ENCODE results near the gene KLRC1. TPM values are rescaled to one million over a fixed set of nuclear protein-coding genes. Genes with fewer than 3 reads are reported as not detected.
"Not testable (repeated sequence)": the region's sequence is repeated elsewhere in the genome, so short reads cannot be mapped to it uniquely, and the experiment has no call there.

Gene KLRC1
- total RNA-seq, 2 experiments from 2014 or later, result 4.9 to 5.0 TPM

DNA sequence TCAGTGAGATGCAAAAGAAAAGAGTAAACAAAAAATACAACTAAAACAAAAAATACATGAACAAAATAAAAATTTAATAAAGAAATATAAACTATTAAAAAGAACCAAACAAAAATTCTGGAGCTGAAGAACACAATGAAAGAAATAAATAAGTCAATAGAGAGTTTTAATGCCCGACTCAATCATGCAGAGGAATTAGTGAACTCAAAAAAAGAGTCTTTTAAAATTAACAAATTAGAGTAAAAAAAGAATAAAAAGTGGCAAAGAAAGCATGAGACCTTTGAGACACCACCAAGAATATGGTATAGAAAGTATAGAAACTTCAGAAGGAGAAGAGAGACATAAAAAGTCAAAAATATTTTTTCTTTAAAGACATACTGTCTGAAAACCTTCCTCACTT lies 2.6 kb upstream of the KLRC1 start:
- H3K36me3 Mint-ChIP-seq (ENCODE audit: low read depth), result peaks cover 54% of the 10 kb centered on the region
- H3K9me3 Mint-ChIP-seq (ENCODE audit: insufficient read depth), result peaks cover 55% of the 10 kb centered on the region
- H3K27ac Mint-ChIP-seq, result no peak overlapping the region
- ChIA-PET CTCF (no interaction called here), POLR2A (no interaction called here)
- DNase-seq, result no peak
- ATAC-seq, result no peak
- H3K4me1 Mint-ChIP-seq (ENCODE audit: low read depth), result peaks cover 17% of the 10 kb centered on the region
- H3K27me3 Mint-ChIP-seq (ENCODE audit: low read depth), result no peaks in the 10 kb centered on the region
- no peak overlapping the region for H3K4me3 Mint-ChIP-seq

DNA sequence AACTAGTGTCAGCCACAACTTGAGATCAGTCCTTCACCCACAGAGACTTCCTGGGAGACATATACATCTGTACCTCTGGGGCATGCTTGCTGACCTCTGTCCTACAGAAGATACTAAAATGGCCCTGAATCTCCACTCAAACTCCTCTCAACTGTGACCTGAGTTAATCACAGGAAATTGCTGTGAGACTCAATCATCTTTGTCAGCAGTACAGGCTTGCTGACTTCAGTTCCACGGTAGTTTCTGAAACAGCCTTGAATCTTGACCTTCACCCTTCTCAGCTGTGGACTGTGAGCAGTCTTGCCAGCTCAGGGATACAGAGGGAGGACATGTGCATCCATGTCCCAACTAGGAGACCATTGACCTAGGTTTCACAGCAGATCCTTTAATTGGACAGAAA lies 1.4 kb upstream of the KLRC1 start:
- H3K4me1 Mint-ChIP-seq (ENCODE audit: low read depth), result peaks cover 17% of the 10 kb centered on the region
- no peak for DNase-seq
- H3K27ac Mint-ChIP-seq, result peak overlapping the region; percentile 26
- ChIA-PET POLR2A (no interaction called here), CTCF (no interaction called here)
- no peaks in the 10 kb centered on the region for H3K27me3 Mint-ChIP-seq (ENCODE audit: low read depth)
- H3K4me3 Mint-ChIP-seq, result no peak overlapping the region
- peaks cover 53% of the 10 kb centered on the region for H3K36me3 Mint-ChIP-seq (ENCODE audit: low read depth)
- no peak for ATAC-seq
- H3K9me3 Mint-ChIP-seq (ENCODE audit: insufficient read depth), result peaks cover 43% of the 10 kb centered on the region

DNA sequence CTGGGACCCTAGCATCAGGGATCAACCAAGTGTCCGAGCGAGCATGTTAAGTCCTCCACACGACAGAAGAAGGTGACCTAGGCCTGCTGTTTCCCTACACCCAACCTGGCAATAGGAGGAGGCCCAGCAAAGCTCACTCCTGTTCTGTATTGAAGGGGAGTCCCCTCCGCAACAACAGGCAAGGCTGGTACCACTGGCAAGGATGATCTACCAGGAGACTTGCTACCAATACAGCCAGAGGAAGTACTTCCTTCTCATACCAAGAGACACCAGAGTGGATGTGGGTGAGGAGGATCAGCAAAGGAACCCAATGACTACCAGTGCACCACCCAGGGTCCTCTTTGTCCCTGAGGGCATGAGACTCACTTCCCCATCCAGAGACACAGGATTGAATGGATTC lies 4.9 kb downstream of the KLRC1 start:
- ChIA-PET CTCF (no interaction called here), POLR2A (no interaction called here)
- no peak for DNase-seq
- peaks cover 15% of the 10 kb centered on the region for H3K4me1 Mint-ChIP-seq (ENCODE audit: low read depth)
- H3K4me3 Mint-ChIP-seq, result no peak overlapping the region
- H3K9me3 Mint-ChIP-seq (ENCODE audit: insufficient read depth), result peaks cover 9% of the 10 kb centered on the region
- H3K27ac Mint-ChIP-seq, result peak overlapping the region; percentile 32
- H3K36me3 Mint-ChIP-seq (ENCODE audit: low read depth), result peaks cover 18% of the 10 kb centered on the region
- ATAC-seq, result no peak
- H3K27me3 Mint-ChIP-seq (ENCODE audit: low read depth), result no peaks in the 10 kb centered on the region

DNA sequence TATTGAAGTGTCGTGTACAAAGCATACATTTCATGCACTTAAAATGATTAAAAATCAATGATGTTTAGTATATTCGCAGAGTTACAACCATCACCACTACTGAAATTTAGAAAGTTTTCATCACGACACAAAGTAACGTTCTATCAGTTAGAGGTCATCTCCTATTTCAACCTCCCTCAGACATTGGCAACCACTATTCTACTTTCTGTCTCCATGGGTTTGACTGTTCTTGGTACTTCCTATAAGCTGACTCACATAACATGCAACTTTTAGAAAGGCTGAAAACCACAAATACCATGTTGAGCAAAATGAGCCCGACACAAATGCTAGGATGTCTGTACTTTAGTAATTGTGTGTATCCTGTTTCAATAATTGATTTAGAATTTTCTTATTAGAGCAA lies 7.1 kb downstream of the KLRC1 start:
- peaks cover 12% of the 10 kb centered on the region for H3K4me1 Mint-ChIP-seq (ENCODE audit: low read depth)
- H3K9me3 Mint-ChIP-seq (ENCODE audit: insufficient read depth); CTCF ChIA-PET; POLR2A ChIA-PET; H3K27ac Mint-ChIP-seq; DNase-seq; H3K4me3 Mint-ChIP-seq; H3K27me3 Mint-ChIP-seq (ENCODE audit: low read depth): not testable (repeated sequence)
- peaks cover 15% of the 10 kb centered on the region for H3K36me3 Mint-ChIP-seq (ENCODE audit: low read depth)
- peak; percentile 79 for ATAC-seq

DNA sequence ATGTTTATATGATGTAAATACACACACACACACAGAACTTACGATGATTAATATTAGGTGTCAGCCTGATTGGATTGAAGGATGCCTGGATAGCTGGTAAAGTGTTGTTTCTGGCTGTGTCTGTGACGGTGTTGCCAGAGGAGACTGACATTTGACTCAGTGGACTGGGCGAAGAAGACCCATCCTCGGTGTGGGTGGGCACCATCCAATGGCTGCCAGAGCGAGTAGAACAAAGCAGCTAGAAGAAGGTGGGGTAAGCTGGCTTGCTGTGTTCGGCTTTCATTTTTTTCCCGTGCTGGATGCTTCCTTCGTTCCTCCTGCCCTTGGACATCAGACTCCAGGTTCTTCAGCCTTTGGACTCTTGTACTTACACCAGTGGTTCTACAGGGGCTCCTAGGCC lies 12.0 kb downstream of the KLRC1 start:
- H3K27ac Mint-ChIP-seq; H3K36me3 Mint-ChIP-seq (ENCODE audit: low read depth); CTCF ChIA-PET; H3K4me3 Mint-ChIP-seq; H3K27me3 Mint-ChIP-seq (ENCODE audit: low read depth); H3K9me3 Mint-ChIP-seq (ENCODE audit: insufficient read depth); H3K4me1 Mint-ChIP-seq (ENCODE audit: low read depth); ATAC-seq; POLR2A ChIA-PET; DNase-seq: not testable (repeated sequence)

DNA sequence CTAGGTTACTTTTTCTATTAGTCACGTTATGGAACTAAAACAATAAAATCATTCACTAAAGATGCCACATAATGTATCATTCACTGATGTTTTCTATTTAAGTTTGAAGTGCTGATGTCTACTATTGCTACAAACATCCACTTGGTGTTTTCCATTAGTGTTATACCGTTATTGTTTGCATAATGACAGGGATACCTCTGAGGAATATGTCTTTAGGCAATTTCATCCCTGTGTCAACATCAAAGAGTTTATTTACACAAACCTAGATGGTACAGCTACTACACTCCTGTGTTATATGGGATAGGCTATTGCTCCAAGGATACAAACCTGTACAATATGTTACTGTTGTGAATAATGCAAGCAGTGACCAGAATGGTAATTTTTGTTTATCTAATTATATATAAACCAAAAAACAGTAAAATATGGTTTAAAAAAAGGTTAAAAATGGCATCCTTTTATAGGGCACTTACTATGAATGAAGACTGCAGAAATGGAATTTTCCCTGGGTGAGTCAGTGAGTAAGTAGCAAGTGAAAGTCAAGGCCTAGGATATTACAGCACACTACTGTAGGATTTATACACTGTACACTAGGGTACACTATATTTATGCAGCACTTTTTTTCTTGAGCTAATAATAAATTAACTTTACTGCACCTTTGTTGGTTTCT lies 13.4 kb downstream of the KLRC1 start:
- DNase-seq; H3K36me3 Mint-ChIP-seq (ENCODE audit: low read depth); POLR2A ChIA-PET; CTCF ChIA-PET; H3K9me3 Mint-ChIP-seq (ENCODE audit: insufficient read depth); H3K27ac Mint-ChIP-seq; ATAC-seq; H3K27me3 Mint-ChIP-seq (ENCODE audit: low read depth); H3K4me1 Mint-ChIP-seq (ENCODE audit: low read depth); H3K4me3 Mint-ChIP-seq: not testable (repeated sequence)

DNA sequence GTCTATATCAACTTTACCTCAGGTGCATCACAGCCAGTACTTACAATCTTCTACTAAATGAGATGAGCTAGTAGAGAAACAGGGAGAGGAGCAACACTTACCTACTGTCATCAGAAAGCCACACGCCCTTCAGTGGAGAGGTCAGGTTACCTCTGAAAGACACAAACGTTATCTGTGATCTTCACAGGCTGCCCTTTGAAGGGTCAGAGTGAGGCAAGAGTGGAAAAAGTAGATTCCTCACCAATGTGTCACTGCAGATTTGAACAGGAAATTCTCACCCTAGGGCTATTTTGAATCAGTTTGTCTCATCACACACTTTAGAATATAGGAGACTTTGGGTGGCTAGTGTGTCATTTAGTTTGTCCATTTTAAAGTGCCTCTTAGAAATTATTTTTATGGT lies 15.6 kb downstream of the KLRC1 start:
- H3K4me1 Mint-ChIP-seq (ENCODE audit: low read depth); H3K9me3 Mint-ChIP-seq (ENCODE audit: insufficient read depth); POLR2A ChIA-PET; DNase-seq; H3K27ac Mint-ChIP-seq; H3K36me3 Mint-ChIP-seq (ENCODE audit: low read depth); CTCF ChIA-PET; H3K27me3 Mint-ChIP-seq (ENCODE audit: low read depth); H3K4me3 Mint-ChIP-seq: not testable (repeated sequence)
- ATAC-seq, result peak; percentile 57

DNA sequence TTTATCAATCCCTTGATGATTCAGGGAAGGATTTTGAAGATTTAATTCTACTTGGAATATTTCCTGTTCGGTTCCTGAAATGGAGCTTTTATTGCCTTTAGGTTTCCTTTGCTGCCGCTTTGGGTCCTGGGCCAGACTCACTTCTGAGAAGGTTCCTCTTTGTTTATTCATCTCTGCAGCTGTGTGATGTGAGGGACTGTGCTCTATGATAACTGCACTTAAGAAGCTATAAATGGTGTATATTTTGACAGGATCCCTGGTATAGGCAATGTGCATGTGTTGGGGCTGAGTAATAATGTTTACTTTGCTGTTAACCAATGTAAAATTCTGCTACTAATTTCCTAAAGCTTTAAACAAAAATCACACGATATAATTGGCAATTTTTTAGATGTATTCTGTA lies 17.4 kb downstream of the KLRC1 start, which contains the start of gene KLRC2:
Gene KLRC2, minus strand, starts transcription at position 195 of the 400 bp plus-strand sequence. Its CDS starts 24 bp downstream, at position 171.
- H3K4me1 Mint-ChIP-seq (ENCODE audit: low read depth); H3K36me3 Mint-ChIP-seq (ENCODE audit: low read depth); H3K9me3 Mint-ChIP-seq (ENCODE audit: insufficient read depth); CTCF ChIA-PET; H3K27ac Mint-ChIP-seq; POLR2A ChIA-PET; H3K27me3 Mint-ChIP-seq (ENCODE audit: low read depth): not testable (repeated sequence)
- peak within 1 kb of the TSS; percentile 17 for H3K4me3 Mint-ChIP-seq
- peak; percentile 31 for DNase-seq
- ATAC-seq, result peak; percentile 66

DNA sequence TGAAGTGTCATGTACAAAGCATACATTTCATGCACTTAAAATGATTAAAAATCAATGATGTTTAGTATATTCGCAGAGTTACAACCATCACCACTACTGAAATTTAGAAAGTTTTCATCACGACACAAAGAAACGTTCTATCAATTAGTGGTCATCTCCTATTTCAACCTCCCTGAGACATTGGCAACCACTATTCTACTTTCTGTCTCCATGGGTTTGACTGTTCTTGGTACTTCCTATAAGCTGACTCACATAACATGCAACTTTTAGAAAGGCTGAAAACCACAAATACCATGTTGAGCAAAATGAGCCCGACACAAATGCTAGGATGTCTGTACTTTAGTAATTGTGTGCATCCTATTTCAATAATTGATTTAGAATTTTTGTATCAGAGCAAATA lies 22.6 kb downstream of the KLRC1 start:
- H3K36me3 Mint-ChIP-seq (ENCODE audit: low read depth); CTCF ChIA-PET; H3K27me3 Mint-ChIP-seq (ENCODE audit: low read depth); H3K4me3 Mint-ChIP-seq; DNase-seq; H3K27ac Mint-ChIP-seq; H3K4me1 Mint-ChIP-seq (ENCODE audit: low read depth); POLR2A ChIA-PET; H3K9me3 Mint-ChIP-seq (ENCODE audit: insufficient read depth): not testable (repeated sequence)
- ATAC-seq, result peak; percentile 75

DNA sequence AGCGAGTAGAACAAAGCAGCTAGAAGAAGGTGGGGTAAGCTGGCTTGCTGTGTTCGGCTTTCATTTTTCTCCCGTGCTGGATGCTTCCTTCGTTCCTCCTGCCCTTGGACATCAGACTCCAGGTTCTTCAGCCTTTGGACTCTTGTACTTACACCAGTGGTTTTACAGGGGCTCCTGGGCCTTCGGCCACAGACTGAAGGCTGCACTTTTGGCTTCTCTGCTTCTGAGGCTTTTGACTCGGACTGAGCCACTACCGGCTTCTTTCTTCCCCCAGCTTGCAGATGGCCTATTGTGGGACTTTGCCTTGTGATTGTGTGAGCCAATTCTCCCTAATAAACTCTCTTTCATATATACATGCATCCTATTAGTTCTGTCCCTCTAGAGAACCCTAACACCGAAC lies 27.2 kb downstream of the KLRC1 start:
- H3K4me3 Mint-ChIP-seq; H3K27ac Mint-ChIP-seq; H3K4me1 Mint-ChIP-seq (ENCODE audit: low read depth); H3K9me3 Mint-ChIP-seq (ENCODE audit: insufficient read depth); DNase-seq; ATAC-seq; H3K36me3 Mint-ChIP-seq (ENCODE audit: low read depth); H3K27me3 Mint-ChIP-seq (ENCODE audit: low read depth); CTCF ChIA-PET: not testable (repeated sequence)
- POLR2A ChIA-PET, result interaction anchor here (0.5 kb wide), 1 partner anchor 790 kb away, joined by 3 read pairs; no protein-coding TSS in a partner anchor

DNA sequence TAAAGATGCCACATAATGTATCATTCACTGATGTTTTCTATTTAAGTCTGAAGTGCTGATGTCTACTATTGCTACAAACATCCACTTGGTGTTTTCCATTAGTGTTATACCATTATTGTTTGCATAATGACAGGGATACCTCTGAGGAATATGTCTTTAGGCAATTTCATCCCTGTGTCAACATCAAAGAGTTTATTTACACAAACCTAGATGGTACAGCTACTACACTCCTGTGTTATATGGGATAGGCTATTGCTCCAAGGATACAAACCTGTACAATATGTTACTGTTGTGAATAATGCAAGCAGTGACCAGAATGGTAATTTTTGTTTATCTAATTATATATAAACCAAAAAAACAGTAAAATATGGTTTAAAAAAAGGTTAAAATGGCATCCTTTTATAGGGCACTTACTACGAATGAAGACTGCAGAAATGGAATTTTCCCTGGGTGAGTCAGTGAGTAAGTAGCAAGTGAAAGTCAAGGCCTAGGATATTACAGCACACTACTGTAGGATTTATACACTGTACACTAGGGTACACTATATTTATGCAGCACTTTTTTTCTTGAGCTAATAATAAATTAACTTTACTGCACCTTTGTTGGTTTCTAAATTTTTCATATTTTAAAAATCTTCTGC lies 28.8 kb downstream of the KLRC1 start:
- DNase-seq; H3K4me3 Mint-ChIP-seq; POLR2A ChIA-PET; H3K9me3 Mint-ChIP-seq (ENCODE audit: insufficient read depth); H3K36me3 Mint-ChIP-seq (ENCODE audit: low read depth); ATAC-seq; H3K4me1 Mint-ChIP-seq (ENCODE audit: low read depth); CTCF ChIA-PET; H3K27me3 Mint-ChIP-seq (ENCODE audit: low read depth); H3K27ac Mint-ChIP-seq: not testable (repeated sequence)

DNA sequence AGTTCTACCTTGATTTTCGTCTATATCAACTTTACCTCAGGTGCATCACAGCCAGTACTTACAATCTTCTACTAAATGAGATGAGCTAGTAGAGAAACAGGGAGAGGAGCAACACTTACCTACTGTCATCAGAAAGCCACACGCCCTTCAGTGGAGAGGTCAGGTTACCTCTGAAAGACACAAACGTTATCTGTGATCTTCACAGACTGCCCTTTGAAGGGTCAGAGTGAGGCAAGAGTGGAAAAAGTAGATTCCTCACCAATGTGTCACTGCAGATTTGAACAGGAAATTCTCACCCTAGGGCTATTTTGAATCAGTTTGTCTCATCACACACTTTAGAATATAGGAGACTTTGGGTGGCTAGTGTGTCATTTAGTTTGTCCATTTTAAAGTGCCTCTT lies 31.0 kb downstream of the KLRC1 start:
- POLR2A ChIA-PET, CTCF ChIA-PET, DNase-seq: not testable (repeated sequence)

DNA sequence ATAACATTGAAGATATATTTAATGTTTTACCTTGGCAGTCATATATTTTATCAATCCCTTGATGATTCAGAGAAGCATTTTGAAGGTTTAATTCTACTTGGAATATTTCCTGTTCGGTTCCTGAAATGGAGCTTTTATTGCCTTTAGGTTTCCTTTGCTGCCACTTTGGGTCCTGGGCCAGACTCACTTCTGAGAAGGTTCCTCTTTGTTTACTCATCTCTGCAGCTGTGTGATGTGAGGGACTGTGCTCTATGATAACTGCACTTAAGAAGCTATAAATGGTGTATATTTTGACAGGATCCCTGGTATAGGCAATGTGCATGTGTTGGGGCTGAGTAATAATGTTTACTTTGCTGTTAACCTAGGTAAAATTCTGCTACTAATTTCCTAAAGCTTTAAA lies 32.8 kb downstream of the KLRC1 start, which contains the start of gene KLRC3:
Gene KLRC3, minus strand, starts transcription at position 262 of the 400 bp plus-strand sequence. Its CDS starts 45 bp downstream, at position 217.
- CTCF ChIA-PET; ATAC-seq; H3K9me3 Mint-ChIP-seq (ENCODE audit: insufficient read depth); DNase-seq; H3K36me3 Mint-ChIP-seq (ENCODE audit: low read depth); H3K27me3 Mint-ChIP-seq (ENCODE audit: low read depth); POLR2A ChIA-PET; H3K4me1 Mint-ChIP-seq (ENCODE audit: low read depth): not testable (repeated sequence)
- H3K4me3 Mint-ChIP-seq, result peak within 1 kb of the TSS; percentile 40
- H3K27ac Mint-ChIP-seq, result peak within 1 kb of the TSS; percentile 54

More for the DNA sequence above, 31.0 kb downstream of the KLRC1 start:
- H3K27me3 Mint-ChIP-seq (ENCODE audit: low read depth); H3K36me3 Mint-ChIP-seq (ENCODE audit: low read depth); H3K4me3 Mint-ChIP-seq; H3K27ac Mint-ChIP-seq; H3K9me3 Mint-ChIP-seq (ENCODE audit: insufficient read depth); H3K4me1 Mint-ChIP-seq (ENCODE audit: low read depth): not testable (repeated sequence)
- peak; percentile 81 for ATAC-seq

Data from activated CD8-positive, alpha-beta T cell treated with anti-CD3 and anti-CD28 coated beads, Interleukin-2, amount 10 ng/mL, durations not matched to agents 7 days and 5 days (primary cell).